ENCODE results near the gene CHD6.

DNA sequence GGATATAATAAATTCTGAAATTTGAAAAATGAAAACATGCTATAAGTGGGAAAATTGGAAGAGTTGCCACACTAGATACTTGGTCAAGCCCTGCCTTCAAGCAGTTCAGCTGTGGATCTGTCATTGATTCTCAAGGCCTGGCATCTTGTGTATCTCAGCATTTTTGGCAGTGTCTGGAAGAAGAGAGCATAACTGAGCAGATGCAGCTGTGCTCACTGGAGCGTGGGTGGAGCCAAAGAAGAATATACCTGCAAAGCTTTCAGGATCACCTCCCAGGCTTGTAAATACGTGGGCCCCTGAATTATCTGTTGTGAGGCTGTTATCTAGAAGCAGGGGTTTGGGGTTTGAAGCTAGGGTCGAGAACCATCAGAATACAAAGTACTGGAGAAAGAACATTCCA is 31.3 kb upstream of the CHD6 start:
- TF ChIP-seq POLR2A (IDR thresholded peaks at IDR 0.05), result no peak
- TF ChIP-seq, protein P1, sequence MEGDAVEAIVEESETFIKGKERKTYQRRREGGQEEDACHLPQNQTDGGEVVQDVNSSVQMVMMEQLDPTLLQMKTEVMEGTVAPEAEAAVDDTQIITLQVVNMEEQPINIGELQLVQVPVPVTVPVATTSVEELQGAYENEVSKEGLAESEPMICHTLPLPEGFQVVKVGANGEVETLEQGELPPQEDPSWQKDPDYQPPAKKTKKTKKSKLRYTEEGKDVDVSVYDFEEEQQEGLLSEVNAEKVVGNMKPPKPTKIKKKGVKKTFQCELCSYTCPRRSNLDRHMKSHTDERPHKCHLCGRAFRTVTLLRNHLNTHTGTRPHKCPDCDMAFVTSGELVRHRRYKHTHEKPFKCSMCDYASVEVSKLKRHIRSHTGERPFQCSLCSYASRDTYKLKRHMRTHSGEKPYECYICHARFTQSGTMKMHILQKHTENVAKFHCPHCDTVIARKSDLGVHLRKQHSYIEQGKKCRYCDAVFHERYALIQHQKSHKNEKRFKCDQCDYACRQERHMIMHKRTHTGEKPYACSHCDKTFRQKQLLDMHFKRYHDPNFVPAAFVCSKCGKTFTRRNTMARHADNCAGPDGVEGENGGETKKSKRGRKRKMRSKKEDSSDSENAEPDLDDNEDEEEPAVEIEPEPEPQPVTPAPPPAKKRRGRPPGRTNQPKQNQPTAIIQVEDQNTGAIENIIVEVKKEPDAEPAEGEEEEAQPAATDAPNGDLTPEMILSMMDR (IDR thresholded peaks at IDR 0.05), result no peak

Measured in adrenal gland (tissue), 5 donors.